PC-3 (cell line): ENCODE results near the gene GPR183.

Experiments used
- EZH2 ChIP-seq: fragments of 300-600 bp; sonication (generic); IDR thresholded peaks from one replicate; pipeline ENCODE4 v1.6.1; 2017; ENCODE audit warnings: antibody characterized with exemption, mild to moderate bottlenecking, low read length; ENCODE audit not compliant: unreplicated experiment
- EZH2phosphoT487 ChIP-seq: fragments of 300-600 bp; sonication (generic); IDR thresholded peaks from 2 replicates; pipeline ENCODE4 v1.6.1; 2018; ENCODE audit warnings: mild to moderate bottlenecking, antibody characterized with exemption, low read length, borderline replicate concordance
- TF ChIP-seq, protein P1 (sequence below): fragments of 300-600 bp; sonication (generic); conservative IDR thresholded peaks from 2 replicates; pipeline ENCODE4 v1.5.1; 2017; ENCODE audit warnings: antibody characterized with exemption, low read depth, mild to moderate bottlenecking, low read length

DNA sequence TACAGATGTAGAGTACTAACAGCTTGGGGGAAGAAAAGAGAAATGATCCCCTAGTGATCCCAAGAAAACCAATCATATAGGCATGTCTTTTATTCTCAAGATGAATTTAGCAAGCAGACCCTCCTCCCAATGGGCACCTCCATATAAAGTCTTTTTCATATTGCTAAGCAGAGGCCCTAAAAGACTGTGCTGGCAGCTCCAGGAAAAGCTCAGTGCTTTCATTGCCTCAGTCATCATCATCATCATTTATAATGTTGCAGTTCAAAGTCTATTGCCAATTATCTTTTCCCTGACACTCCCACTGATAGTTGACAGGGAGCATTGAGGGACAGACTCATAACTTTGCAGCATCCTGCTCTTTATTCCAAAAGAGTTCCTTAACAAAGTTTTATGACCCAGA, 13.0 kb downstream of the GPR183 start:
- TF ChIP-seq EZH2phosphoT487 (no peak), EZH2 (no peak)
- TF ChIP-seq, protein P1, sequence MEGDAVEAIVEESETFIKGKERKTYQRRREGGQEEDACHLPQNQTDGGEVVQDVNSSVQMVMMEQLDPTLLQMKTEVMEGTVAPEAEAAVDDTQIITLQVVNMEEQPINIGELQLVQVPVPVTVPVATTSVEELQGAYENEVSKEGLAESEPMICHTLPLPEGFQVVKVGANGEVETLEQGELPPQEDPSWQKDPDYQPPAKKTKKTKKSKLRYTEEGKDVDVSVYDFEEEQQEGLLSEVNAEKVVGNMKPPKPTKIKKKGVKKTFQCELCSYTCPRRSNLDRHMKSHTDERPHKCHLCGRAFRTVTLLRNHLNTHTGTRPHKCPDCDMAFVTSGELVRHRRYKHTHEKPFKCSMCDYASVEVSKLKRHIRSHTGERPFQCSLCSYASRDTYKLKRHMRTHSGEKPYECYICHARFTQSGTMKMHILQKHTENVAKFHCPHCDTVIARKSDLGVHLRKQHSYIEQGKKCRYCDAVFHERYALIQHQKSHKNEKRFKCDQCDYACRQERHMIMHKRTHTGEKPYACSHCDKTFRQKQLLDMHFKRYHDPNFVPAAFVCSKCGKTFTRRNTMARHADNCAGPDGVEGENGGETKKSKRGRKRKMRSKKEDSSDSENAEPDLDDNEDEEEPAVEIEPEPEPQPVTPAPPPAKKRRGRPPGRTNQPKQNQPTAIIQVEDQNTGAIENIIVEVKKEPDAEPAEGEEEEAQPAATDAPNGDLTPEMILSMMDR: no peak
